IPS-NIHi11 (cell line): ENCODE measurements around the gene BTBD3.

ENCODE experiments used
- DNase-seq: peaks from one replicate; pipeline ENCODE4 v3.0.0; 2012; ENCODE audit warnings: mixed read lengths, low spot score

Gene BTBD3

DNA sequence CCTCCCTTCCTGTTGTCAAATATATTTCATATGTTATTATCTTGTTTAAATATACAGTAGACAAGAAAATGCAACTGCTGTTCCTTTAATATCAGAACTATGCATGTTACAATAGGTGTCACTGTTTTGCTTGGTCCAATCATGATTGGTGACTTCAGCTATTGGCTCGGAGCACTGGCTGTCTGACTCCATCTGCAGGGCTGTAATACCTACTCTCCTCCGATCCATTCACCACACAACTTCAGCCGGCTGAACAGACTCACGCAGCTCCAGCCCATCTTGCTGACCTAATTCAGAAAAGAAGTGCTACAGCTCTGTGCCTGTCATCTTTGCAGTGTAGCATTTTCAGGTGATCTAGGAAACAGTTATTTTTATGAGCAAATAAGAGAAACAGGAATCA lies at the start of gene BTBD3:
TSS of gene BTBD3 (plus strand) at position 231 of the 400 bp plus-strand sequence. CDS start 383 bp downstream, outside the sequence.
- DNase-seq, result no peak

DNA sequence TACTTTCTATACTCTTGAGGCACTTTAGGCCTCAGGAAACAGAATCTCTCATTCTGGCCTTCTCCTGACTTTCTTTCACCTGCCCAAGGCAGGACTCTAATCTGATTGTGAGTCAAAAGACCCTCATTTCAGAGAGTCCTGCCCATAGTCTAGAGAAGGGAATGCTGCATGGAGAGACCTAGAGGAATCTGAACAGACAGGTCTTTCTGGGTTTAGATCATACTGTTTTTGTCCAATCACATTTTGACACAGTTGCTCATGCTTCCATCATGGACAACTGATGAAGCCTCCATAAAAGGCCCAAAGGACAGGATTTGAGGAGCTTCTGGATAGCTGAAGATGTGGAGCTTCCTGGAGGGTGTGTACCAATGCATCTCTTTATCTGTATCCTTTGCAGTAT lies 48.1 kb upstream of the BTBD3 start:
- no peak for DNase-seq

DNA sequence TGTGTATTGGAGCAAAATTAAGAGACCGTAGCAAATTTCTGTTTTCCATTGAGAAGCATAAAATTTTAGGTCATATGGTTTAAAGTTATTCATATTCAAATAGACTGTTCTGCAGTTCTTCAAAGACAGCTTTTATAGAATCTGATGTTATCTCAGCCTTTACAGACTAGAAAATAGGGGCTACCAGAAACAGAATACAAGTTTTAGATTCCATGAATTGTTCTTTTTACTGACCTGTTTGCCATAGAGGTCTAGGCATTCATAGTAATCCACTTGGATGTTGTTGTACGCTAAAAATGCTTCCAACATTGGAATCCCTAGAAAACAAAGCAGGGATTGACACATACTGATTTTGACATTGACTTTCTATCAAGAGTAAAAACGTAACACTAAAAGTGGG lies 47.3 kb upstream of the BTBD3 start:
- no peak for DNase-seq

DNA sequence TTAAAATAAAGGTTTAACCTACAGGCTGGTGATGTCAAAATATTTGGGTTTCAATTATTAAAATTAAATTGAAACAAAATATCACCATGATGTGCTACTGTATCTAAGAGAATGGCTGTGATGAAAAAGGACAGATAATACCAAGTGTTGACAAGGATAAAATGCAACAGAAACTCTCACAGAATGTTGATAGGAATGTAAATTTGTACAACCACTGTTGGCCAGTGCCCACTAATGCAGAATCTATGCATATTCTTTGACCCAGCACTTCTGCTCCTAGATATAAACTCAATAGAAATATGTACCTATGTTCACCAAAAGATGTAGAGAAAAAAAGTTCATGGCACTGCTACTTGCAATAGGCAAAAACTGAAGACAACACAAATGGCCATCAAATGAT lies 41.1 kb upstream of the BTBD3 start:
- DNase-seq, result no peak

DNA sequence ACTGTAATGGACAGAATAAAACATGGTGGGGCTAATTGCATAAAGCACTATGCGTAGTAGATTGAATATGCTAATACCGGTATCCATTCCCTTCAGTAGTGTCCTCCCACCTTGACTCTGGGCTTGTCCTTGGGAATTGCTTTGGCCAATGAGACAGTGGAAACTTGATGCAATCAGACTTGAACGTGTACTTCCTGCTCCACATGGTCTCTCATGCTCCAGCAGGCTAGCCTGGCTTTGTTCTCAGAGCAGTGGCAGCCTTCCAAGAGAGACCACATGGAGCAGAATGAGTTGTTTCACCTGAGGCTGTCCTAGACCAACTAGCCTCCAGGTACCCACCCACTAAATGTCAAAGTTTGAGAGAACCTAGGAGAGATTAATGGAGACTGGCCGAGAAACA lies 37.0 kb upstream of the BTBD3 start:
- DNase-seq, result peak; percentile 37

DNA sequence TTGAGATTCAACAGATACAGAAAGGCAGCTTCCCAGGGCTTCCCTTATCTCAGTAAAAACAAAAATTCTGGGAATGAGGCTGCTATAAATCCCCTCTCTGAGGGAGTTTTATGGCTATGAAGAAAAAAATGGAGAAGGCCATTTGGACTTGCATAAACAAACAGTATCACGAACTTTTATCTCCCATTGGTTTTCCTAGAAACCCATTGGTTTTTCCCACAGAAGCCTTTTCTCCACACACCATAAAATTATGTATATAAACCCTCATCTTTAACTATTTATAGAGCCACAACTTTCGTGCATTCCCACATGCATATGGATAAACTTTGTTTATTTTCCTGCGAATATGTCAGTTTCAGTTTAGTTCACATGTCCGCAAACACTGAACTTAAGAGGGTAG lies 36.2 kb upstream of the BTBD3 start:
- no peak for DNase-seq

DNA sequence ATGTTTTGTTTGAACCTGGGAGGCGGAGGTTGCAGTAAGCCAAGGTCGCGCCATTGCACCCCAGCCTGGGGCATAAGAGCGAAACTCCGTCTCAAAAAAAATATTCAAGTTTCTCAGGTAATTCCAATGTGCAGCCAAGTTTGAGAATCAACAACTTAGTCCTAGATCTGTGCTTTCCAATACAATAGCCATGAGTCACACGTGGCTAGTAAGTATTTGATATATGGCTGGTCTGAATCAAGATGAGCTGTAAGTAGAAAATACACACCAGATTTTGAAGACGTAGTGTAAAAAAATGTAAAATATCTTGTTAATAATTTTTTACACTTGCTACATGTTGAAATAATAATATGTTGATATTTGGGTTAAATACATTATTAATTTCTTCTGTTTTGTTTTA lies 35.0 kb upstream of the BTBD3 start:
- DNase-seq, result no peak

DNA sequence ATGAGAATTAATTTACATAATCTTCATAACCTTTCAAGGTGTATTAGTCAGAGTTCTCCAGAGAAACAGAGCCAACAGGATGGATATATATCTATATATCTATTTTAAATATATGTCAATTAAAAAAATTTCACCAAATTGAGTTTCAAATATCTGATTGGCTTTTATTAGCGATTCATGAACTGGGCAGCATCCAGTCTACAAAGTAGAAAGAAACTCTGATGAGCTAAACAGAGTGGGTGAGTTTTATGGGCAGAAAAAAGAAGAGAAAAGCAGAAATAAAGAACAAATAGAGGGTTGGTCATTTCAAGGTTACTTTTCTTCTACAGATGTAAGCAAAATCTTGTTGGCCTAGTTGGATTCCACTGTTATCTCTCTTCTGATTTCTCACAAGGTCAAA lies 29.0 kb upstream of the BTBD3 start:
- no peak for DNase-seq

DNA sequence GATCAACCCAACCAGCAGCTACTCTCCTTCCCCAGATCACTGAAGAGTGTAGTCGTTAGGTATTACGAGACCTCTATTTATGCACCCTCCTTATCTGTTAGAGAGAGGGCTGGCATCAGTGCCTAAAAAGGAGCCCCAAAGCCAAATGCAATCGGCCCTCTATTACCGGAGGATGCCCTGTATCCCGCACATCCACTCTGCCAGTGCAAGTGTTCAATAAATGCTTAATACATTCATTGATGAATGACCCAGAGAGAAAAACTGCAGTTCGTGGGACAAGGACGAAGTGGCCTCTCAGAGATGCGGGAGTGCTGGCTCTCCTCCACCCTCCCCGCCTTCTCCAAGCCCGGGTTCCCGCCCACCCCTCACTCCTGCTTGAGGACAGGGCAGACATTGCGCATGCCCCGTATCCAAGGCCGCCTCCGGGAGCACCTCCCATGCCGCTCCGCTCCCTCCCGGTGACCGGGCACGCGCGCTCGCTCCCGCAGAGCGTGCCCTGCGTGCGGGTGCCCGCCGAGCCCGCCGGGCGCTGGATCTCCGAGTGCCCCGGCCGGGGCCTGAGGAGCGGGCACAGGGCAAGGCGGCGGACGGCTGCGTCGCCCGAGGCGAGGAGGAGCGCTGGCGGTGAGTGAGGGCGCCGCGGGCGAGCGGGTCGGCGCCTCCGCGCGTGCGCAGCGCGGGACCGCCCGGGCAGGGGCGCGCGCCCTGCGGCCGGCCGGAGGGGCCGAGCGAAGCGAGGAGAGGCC lies 27.2 kb upstream of the BTBD3 start:
- DNase-seq, result peak; percentile 91

DNA sequence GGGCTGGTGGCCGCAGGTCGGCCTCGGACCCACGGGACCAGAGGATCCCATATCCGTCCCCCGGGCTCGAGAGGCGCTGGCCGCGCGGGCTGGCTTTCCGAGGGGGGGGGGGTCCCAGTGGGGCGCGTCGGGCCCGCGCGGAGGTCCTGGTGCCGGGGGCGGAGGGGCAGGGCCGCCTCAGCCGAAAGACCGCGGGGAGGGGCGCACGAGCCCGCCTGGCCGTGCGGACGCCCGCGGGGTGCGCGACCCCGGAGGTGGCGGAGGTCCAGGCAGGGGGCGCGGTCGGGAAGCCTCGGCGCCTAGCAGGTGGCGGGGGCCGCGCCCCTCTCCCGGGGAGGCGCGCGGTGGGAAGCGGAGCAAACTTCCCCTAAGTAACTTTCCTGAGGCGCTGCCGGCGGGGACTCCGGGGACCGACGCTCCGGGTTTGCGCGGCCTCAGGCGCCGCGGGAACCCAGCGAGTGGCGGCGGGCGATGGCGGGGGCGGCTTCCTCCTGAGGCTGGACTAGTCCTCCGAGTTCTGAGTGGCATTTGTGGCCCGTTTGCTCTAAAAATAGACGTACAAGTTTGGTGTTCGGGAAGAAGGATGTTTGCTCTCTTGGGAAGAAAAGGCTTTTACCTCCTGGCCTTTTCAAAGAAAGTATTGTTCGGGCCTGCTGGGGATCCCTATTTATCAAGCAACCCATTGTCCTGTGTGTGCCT lies 26.5 kb upstream of the BTBD3 start:
- DNase-seq, result no peak

DNA sequence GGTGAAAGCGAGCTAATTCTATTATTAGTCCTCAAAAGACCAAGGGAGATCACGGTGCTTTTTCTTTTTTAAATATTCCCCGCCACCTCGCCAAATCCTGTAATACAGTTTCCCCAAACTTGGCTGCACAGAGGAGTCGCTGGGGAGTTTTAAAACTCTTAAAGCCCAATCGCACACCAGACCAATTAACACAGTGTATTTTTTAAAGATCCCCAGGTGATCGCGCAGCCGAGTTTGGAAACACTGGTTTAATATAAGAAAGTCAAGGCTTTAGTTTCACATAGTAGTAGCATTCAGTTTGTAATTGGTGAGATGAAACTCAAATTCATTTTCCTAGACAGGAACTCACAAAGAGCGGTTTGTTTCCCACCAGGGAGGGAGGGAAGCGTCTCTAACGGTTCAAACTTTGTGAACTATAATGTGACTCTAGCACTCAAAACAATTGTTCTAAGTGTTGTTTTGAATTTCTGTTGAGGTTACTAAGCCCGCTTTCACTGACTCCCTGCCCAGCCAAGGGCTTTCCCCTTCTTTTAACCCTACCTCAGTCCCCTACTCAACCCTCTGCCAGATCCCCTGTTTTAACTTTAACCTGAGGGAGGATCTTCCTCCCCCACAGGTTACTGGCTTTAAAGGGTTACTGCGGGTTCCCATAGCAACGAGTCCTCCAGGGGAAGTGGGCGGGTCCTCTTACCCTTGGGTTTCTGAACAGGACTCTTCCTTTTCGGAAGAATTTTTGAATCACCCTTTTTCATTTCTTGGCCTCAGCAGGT lies 25.7 kb upstream of the BTBD3 start:
- peak; percentile 74 for DNase-seq

DNA sequence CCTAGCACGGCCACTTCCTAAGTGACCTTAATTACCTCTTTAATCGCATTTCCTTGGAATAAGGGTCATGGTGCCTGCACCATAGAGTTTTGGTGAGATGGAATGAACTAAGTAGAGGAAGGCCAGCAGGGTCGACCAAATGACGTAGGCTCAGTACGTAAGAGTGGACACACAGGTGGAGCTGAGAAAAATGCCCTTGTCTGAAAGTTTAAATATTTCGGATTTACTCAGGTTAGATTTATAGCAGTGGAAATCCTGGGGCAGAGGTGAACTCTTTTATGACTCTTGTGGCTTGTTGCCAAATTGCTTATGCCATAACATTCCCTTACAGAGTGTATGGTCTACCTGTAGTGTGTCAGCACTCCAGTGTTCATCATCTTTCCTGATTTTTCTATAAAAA lies 23.6 kb upstream of the BTBD3 start:
- DNase-seq, result no peak

DNA sequence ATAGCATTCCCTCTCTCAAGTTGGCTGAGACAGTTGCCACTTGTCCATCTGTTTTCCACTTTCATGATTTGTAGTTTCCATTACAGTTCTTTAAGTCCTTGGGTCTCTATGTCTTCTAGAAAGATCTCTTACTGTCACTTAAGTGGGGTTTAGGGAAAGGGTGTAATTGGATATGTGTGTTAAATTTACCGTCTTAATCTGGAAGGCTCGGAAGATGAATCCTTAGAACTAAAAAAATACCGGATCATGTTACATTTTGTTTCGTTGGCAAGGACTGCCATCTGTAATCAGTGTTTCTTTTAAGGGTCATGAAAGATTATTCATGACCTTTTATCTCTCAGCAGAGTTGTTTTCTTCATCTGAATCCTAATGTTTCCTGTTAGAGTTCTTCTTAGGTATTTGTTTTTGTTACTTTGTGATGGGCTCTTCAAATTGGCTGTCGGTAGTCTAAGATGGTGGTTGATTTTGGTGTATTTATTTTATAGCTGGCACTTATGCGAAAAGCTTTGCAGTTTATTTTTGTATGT lies 21.8 kb upstream of the BTBD3 start:
- DNase-seq, result no peak

DNA sequence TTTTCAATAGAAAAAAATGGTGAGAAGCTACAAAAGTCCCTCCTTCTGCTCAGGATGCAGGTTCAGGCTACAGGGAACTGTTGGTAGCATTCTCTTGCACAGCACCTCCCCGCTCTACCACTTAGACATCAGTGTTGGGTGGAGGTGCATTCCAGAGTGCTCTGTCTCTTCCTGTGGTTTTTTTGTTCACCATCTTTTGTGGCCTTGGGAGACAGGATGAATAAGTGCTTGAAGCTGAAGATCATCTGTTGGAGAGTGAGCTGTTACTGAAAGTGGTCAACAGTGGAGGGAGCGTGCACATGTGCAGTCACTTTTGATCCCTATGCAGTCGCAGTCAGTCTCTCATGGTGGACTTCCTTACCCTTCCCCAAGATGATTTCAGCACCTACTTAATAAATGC lies 16.6 kb upstream of the BTBD3 start:
- DNase-seq, result no peak

DNA sequence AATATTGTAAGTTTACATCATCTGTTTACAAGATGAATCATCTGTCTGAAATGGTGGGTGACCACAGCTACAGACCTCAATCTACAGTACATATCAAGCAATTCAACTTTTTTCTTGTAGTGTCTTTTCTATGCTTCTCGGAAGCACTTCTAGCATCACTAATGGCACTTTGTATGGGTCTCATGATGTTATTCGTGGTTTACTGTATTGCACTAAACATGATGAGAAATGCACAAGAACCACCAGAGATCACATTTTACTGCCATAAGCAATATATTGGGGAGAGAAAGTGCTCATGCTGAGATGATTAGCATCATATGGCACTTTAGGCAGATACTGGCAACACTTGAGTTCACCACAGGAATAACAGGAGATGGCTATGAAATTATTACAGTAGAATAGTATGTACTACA lies 15.4 kb upstream of the BTBD3 start:
- DNase-seq, result no peak

DNA sequence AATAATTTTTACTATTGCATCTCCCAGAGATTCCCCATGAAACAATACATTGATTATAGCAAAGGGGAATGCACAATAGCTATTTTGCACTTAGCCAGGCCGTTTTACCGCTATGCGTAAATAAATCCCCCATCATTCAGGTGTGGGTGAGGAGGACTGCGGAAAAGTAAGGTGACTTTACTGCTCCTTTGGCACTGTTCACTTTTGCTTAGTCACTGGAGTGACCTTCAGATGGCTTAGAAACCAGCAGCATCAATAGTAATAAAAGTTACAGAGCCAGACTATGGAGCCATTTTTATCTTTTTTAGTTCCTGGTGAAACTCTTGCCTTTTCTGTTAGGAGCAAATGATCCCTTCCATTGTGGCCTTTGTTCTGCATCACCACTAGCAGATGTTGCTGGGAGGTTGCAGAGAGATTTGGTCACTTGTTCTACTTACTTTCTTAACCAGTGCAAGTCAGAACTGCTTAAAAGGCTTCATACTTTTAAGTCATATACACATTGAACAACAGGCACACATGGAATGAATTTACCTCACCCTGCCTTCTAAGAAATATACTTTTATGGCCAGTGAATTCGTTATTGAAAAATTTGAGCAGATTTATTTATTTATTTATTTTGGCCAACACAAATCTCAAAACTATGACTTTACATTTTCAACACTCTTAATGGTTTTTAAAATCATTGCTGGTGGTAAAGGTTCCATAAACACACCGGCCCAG lies 12.1 kb upstream of the BTBD3 start:
- no peak for DNase-seq

DNA sequence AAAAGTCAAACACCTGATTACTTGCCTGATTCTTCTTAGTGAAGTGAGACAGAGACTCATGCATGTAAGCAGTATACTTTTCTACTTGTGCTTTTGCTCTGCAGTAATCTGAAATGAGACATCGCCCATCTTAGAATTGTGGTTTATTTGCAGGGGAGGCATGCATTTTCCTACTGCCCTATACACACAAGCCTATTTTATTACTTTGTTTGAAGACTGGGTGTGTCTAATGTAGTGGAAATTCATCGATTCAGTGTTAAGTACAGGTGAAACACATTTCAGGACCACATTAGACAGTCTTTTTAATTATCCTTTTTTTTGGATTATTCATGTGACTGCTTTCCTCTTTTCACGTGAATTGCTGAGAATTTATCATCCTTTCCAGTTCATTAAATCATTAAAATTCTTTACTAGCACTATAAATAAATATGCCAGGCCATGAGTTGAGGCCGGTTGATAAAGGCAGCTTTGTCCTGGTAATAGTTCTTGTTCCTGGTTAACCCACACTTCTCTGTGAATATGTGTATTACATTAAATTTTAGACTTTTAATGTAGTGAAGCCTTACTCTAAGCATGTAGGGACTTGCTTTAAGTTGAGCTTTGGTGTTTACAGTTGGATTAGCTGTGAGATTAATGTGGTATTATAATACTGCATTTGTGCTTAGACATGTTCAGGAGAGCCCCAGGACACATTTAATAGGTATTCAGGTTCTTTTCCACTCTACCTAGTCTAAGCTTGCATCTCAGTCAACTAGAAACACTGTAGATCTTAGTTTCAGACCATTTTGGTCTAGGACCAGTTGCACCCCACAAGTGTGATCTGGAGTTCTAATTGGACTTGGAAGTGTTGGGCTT lies 10.8 kb upstream of the BTBD3 start:
- no peak for DNase-seq

DNA sequence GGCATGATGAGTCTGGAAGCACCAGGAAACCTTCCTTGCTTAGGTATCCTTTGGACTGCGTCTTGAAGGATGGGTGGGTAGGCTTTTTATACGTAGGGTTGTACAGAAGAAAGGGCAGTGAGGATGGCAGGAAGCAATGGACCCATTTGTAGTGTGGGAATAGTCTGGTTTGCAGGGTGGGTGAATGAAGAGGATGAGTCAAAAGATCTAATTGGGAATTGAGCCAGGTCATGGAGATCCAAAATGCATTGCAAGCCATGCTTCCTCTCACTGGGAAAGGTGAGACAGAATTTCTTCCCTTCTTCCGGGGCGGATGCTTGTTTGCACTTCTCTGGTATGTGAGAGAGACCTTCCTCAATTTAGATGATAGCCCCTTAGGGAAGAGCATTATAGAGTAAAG lies 10.1 kb upstream of the BTBD3 start:
- no peak for DNase-seq

DNA sequence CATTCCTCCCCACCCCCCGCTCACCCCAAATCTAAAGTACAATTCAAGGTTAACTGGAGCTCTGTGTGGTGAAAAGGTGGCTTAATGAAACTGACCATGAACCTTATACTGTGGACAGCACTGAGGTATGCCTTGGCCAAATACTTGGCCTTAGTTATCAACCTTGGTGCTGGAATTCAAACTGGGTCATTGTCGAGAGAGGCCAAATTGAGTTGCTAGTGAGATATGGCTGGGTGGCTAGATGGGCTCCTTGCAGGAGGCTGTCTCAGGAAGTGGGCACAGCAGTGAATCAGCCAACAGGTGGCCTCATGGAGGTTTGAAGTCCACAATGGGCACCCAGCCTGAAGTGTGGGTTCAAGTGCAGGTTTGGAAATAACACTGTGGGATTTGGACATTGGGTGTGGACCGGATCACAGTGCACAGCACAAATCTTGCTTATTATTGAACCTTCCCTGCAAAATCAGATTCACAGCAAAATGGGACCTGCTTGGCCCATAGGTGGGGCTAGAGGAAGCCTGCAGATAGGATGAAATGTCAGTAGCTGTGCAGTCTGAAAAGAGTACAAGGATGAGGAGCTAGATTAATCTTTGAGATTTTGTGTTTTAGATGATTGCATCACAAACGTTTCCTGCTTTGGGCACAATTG lies 5.6 kb upstream of the BTBD3 start:
- DNase-seq, result no peak

DNA sequence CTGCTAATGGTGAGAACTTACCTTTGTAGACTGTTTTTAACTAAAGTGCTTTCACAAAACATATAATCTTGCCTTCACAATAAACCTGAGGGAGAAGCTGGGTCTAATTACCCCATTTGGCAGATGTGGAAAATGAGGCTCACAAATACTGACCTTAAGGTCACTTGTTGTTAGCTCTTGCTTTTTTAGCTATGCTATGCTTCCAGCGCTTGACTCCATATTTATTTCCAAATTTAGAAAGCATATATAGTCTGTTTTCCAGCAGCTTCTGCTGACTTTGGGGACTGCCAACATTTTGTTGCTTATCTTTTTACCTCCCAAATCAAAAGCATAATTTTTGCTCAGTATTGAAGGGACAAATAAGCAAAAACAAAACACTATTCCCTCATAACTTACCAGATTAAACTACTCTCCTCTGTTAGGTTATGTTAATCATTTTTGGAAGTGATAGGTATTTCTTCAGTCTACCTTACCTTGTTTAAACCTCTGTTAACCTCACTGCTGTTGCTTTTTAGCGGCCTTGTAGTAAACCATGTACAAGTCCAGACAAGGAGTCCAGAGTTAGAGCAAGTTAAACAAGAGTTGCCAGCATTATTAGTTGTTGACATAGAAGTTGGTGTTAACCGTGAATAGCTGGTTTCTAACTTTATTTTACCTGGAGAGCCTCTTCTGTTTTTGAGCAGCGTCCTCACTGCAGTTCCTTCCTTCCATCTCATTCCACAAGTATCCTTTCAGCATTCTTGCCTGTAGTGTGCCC lies 4.9 kb upstream of the BTBD3 start:
- DNase-seq, result no peak
